Globus pallidus (tissue), 1 donor: Measurements from ENCODE around the gene PAQR9.

Experiments
- DNase-seq: peaks from one replicate; pipeline ENCODE4 v3.0.0-alpha.2; 2015; ENCODE audit warnings: low spot score

Gene PAQR9

DNA sequence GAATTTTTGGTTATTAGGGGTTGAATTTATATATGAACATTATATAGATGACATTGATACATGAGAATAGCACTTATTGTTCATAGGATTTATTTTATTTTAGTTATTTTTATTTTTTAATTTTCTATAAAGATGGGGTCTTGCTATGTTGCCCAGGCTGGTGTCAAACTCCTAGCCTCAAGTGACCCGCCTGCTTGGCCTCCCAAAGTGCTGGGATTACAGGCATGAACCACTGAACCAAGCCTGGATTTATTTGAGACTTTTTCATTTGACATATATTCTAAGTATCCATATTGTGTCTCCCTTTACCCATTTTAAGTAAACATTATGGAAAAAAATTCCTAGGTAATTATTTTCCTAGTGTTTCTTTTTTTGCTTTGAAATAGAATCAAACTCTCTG, 12.5 kb downstream of the PAQR9 start:
- no peak for DNase-seq

- DNase-seq = no peak
These were observed 15.5 kb downstream of the PAQR9 start for GRCh38 chr3:142947799-142948575.

- DNase-seq = no peak
These were observed 16.1 kb downstream of the PAQR9 start for GRCh38 chr3:142947352-142947751.

GRCh38 chr3:142946861-142947260, 16.6 kb downstream of the PAQR9 start:
- no peak for DNase-seq

GRCh38 chr3:142945023-142945422, 18.5 kb downstream of the PAQR9 start:
- DNase-seq = no peak

DNA sequence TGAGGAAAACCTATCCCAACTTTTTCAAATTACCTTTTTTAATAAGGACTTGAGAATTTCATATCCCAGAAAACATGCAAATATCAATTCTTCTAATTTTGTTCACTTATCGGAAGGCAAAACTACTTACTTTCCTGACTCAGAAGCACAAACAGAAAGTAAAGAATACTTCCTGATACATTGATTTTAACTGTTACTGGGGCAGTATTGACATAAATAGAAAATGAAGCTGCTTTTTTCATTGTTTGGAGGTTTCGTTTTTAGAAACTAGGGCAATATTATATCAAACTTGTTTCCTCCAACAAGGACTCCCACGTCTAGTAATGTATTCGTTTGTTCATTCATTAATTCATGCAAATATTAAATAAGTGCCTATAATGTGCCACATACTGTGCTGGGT, 19.1 kb downstream of the PAQR9 start:
- no peak for DNase-seq

DNA sequence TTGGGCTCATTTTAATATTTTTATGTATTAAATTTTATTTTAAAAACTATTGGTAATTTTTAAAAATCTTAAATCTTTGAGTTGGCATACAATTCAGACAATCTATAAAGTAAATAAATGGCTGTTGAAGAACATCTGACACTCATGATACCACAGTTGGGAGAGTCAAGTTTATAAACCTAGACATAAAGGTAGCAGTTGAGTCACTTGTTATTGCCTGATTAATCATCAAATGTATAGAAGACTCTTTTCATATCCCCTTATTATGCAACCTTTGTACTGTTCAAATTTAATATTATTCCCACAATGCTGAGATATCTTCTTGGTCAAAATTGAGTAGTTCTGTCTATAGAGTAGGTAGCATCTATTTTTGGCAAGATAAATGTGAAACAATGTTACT, 19.6 kb downstream of the PAQR9 start:
- DNase-seq = no peak

GRCh38 chr3:142943349-142943748, 20.1 kb downstream of the PAQR9 start:
- DNase-seq = no peak

DNA sequence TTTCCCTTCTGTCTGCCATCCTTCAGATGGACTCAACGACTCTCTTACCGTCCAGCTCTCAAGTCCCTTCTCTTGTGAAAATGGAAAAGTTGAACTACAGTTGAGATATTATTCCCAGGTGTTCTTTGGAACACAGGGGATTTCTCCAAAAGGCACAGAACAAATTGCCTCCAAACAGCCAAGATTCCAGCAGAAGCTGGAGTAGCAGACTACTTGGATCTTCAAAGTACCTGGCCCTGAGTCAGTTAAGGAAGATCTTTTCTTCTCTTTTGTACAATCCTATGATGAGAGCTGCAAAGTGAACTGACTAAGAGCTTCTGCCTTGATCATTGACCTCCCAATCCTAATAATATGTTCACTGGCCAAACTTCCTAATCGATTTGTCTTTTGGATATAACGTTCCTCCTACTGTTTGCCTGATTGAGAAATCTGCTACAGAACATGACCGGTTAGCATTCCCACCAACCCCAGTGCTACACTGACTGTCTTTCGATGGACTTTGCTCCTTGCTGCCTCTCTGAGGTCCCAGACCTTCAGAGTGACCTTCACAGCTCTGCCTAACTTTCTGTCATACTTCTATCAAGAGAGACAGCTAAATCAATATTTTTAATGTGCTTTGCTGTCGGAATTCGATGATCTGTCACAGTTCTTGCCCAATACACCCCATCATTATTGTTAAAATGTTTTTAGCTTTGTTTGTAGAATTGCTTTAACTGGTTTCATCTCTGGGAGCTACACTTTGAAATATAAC, 21.9 kb downstream of the PAQR9 start:
- no peak for DNase-seq

GRCh38 chr3:142940472-142940871, 23.0 kb downstream of the PAQR9 start:
- no peak for DNase-seq

- DNase-seq = no peak
These were observed 23.5 kb downstream of the PAQR9 start for GRCh38 chr3:142940000-142940399.

- DNase-seq = no peak
These were observed 27.5 kb downstream of the PAQR9 start for GRCh38 chr3:142935963-142936362.

DNA sequence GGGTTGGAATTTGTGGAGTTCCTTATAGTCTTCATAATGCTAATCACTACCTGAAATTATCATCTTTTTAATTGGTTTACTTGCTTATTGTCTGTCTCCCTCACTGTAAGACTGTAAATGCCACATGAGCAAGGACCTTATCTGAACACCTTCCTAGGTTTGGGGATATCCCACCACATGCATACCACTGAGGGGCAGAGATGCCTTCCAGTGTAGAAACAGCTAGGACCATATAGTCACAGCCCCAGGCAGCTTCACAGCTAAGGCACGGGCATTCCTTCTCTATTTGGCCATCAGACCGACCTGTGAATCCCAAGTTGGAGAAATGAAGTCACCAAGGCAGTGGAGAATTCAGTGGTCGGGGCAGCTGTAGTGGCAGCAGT, 28.6 kb downstream of the PAQR9 start:
- no peak for DNase-seq

DNA sequence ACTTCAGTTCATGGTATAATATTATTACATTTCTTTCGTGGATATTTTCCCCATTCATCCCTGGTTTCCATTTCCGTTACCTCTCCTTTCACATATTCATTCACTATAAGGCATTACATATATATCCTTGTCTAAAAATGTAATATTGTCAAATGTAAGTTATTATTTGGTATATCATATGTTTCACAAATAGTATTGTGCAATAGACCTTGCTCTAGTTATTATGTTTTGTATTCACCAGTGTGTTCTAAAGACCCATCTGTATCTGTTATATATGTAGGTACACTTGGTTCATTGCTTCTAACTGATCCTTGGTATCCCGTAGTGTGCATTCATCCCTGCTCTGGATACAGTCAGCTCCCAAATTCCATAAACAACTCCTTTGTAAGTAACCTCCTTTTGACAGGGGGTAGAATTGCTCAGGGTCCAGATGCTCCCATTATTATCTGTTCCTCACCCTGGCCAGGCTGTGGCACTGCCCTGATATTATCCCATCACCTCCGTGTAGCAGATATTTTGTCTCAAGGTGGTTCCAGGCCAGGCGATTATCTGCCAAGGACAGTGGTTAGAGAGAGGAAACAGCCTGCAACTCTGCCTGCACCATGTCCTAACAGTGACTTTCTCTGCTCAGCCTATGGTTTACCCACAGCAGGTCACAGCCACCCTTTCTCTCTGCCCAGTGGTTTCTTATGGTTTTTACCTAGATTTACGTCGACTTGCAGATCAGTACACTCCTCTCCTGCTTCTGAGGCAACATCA, 29.2 kb downstream of the PAQR9 start:
- no peak for DNase-seq

- DNase-seq = no peak
These were observed 32.3 kb downstream of the PAQR9 start for GRCh38 chr3:142931222-142931621.

- DNase-seq = no peak
These were observed 33.0 kb downstream of the PAQR9 start for GRCh38 chr3:142930463-142930862.

DNA sequence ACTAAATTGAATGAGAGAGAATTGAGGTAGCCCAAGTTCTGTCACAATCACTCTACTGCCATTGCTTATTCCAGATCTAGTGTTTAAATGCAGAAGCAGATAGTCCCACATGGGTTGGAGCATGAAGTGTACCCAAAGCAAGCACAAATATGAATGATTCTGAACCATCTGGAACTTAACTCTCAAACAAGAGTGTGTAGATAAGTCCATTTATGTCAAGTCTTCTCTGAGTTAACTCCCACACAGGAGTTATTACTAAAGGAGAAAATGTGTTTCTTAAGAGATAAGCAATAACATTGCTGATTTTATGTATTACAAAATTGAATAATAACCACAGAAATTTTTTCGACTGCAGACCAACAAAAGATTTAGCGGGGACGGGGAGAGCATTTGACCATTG, 33.6 kb downstream of the PAQR9 start:
- no peak for DNase-seq

DNA sequence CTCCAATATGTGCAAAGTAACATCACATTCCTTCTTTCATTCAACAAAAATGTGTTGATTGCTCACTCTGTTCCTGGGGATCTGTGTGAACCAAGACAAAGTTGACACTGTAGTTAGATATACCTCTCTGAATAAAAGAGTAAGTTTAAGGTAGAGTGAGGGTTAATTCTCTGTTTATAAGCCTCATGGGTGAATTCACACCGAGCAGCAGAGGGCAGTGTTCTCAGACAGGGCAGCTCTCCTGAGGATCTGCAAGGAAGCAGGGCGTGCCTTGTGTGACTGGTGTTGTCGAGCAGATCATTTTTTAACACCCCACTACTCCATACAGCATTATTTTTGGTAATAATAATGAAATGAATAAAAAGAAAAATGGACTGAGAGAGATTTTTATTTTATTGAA, 34.4 kb downstream of the PAQR9 start:
- no peak for DNase-seq

DNA sequence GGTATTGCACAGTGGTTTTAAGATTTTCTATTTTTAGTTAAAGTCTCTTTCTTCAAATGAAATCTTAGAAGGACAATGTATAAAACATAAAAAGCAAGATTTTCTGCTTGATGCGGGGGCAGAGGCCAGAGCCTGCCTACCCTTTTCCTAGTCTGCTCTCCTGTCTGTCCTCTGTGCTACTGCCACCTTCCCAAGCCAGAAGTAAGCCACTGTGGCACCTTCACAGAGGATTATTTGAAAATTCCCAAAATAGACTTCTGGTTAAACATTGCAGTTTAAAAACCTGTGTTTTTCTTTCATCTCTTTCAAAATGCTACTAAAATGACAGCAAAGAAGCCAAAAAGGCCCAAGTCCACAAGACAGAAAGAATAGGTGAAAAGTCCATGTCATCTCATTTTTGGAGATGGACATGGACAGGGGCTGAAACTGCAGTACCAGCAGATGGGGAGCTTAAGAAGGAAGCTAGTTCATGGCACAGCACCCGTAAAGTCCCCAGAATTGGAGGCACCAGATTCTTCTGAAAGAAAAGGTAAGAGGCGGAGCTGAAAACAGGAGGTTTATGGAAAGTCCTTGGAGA, 37.0 kb downstream of the PAQR9 start:
- no peak for DNase-seq

GRCh38 chr3:142925140-142925539, 38.3 kb downstream of the PAQR9 start:
- DNase-seq = no peak

GRCh38 chr3:142923694-142924093, 39.8 kb downstream of the PAQR9 start:
- no peak for DNase-seq

- DNase-seq = no peak
These were observed 46.9 kb downstream of the PAQR9 start for GRCh38 chr3:142916605-142917004.

GRCh38 chr3:142915636-142916035, 47.8 kb downstream of the PAQR9 start:
- no peak for DNase-seq
